Endothelial cell of umbilical vein (primary cell): ENCODE data around the gene SNN. TPM values are rescaled to one million over a fixed set of nuclear protein-coding genes. Genes with fewer than 3 reads are reported as not detected.
A peak's percentile ranks its signal among the peaks of the same experiment; 100 is the strongest.

Experiments used
- BruUV-seq: library from RNA; stranded (reverse); fragments of 400-500 nt; replicated peaks from 2 replicates; lab custom pipeline; 2021; lab: Mats Ljungman, UMichigan
- CTCF ChIA-PET: fragments of 300-600, 350-600 bp; sonication (Branson Sonifier 250); formaldehyde crosslinking; loops from one replicate; lab custom pipeline; 2021; ENCODE audit warnings: antibody characterized with exemption, inconsistent platforms; lab: Charles Lee
- POLR2A ChIA-PET: fragments of 300-600, 350-600 bp; sonication (Branson Sonifier 250); formaldehyde crosslinking; loops from one replicate; lab custom pipeline; 2021; ENCODE audit warnings: antibody characterized with exemption, inconsistent platforms; lab: Charles Lee
- DNase-seq: peaks from one replicate; pipeline ENCODE4 v3.0.0-alpha.2; 2011; ENCODE audit warnings: low read depth, low spot score
- FAIRE-seq: peaks from 2 replicates; lab custom pipeline; 2011; peaks lifted over from hg19 to GRCh38; lab: Jason Lieb, UNC
- H2AFZ ChIP-seq: 2 replicates; pipeline ENCODE4 v1.6.0; 2012; ENCODE audit warnings: low read depth, low read length, control low read depth, inconsistent platforms
- H3K27ac ChIP-seq: 2 replicates; pipeline ENCODE4 v1.5.1; 2011; ENCODE audit warnings: low read depth, mild to moderate bottlenecking, control low read depth, low read length, moderate library complexity; ENCODE audit not compliant: insufficient read depth
- H3K27me3 ChIP-seq, 2 experiments: 2 replicates each; pipeline versions ENCODE4 v1.6.0 to v1.6.1; 2011; ENCODE audit warnings: low read length in 2 of 2, mixed read lengths in 1 of 2; ENCODE audit not compliant: control insufficient read depth in 2 of 2, insufficient read depth in 2 of 2
- H3K36me3 ChIP-seq, 2 experiments: 2 replicates in 1 of 2; 3 replicates in 1 of 2; pipeline ENCODE4 v1.5.1; 2011; ENCODE audit warnings: low read length in 2 of 2, mild to moderate bottlenecking in 1 of 2, moderate library complexity in 1 of 2; ENCODE audit not compliant: control insufficient read depth in 2 of 2, insufficient read depth in 2 of 2; ENCODE audit errors: extremely low read depth in 1 of 2
- H3K4me1 ChIP-seq: 3 replicates; pipeline ENCODE4 v1.5.1; 2011; ENCODE audit warnings: mild to moderate bottlenecking, low read length; ENCODE audit not compliant: control insufficient read depth, insufficient read depth; ENCODE audit errors: extremely low read depth
- H3K4me2 ChIP-seq: 2 replicates; pipeline ENCODE4 v1.6.1; 2011; ENCODE audit warnings: low read length, control low read depth, mixed read lengths; ENCODE audit not compliant: insufficient read depth
- H3K4me3 ChIP-seq, 3 experiments: fragments of 200-600 bp in 1 of 3; sonication (generic), shearing (Covaris generic) in 1 of 3; replicated peaks in 1 of 3; 2 replicates each; pipeline ENCODE4 v1.5.1; 2011 to 2016; ENCODE audit warnings: control low read depth in 3 of 3, low read length in 3 of 3, mild to moderate bottlenecking in 2 of 3, inconsistent platforms in 1 of 3, low read depth in 1 of 3, moderate library complexity in 1 of 3; ENCODE audit not compliant: insufficient read depth in 1 of 3
- H3K79me2 ChIP-seq: 2 replicates; pipeline ENCODE4 v1.6.0; 2012; ENCODE audit warnings: low read length, inconsistent platforms; ENCODE audit not compliant: control insufficient read depth, insufficient read depth
- H3K9ac ChIP-seq: replicated peaks from 2 replicates; pipeline ENCODE3; 2011; ENCODE audit warnings: low read length, control low read depth; ENCODE audit not compliant: insufficient read depth; ENCODE audit errors: extremely low read depth
- H3K9me1 ChIP-seq: replicated peaks from 3 replicates; pipeline ENCODE4 v1.6.0; 2011; ENCODE audit warnings: mild to moderate bottlenecking, low read length; ENCODE audit not compliant: control insufficient read depth, insufficient read depth; ENCODE audit errors: extremely low read depth
- H3K9me3 ChIP-seq: replicated peaks from 2 replicates; pipeline ENCODE4 v1.5.1; 2012; ENCODE audit warnings: low read length, inconsistent platforms; ENCODE audit not compliant: control insufficient read depth, insufficient read depth
- H4K20me1 ChIP-seq: replicated peaks from 2 replicates; pipeline ENCODE3; 2011; ENCODE audit warnings: mild to moderate bottlenecking, low read length; ENCODE audit not compliant: control insufficient read depth, insufficient read depth; ENCODE audit errors: extremely low read depth
- CTCF ChIP-seq, 2 donors: IDR thresholded peaks; 1 replicate in 1 of 2; 2 replicates in 1 of 2; pipeline ENCODE4 v1.5.1; 2011; ENCODE audit warnings: low read length in 2 of 2, mild to moderate bottlenecking in 2 of 2, moderate library complexity in 2 of 2, control low read depth in 1 of 2, inconsistent platforms in 1 of 2, low read depth in 1 of 2; ENCODE audit not compliant: insufficient read depth in 1 of 2; ENCODE audit errors: extremely low read depth in 1 of 2
- EZH2 ChIP-seq: IDR thresholded peaks from 2 replicates; pipeline ENCODE4 v1.6.1; 2012; ENCODE audit warnings: borderline replicate concordance, low read depth, mild to moderate bottlenecking, moderate library complexity, low read length, inconsistent platforms; ENCODE audit not compliant: severe bottlenecking
- FOS ChIP-seq: IDR thresholded peaks from 2 replicates; pipeline ENCODE4 v1.6.1; 2011; ENCODE audit warnings: mild to moderate bottlenecking, low read length, moderate library complexity, borderline replicate concordance; ENCODE audit not compliant: insufficient read depth
- GATA2 ChIP-seq: IDR thresholded peaks from 2 replicates; pipeline ENCODE4 v1.7.0; 2011; ENCODE audit warnings: low read depth, mild to moderate bottlenecking, moderate library complexity, mixed read lengths, low read length; ENCODE audit not compliant: insufficient read length, insufficient read depth
- JUN ChIP-seq: IDR thresholded peaks from 2 replicates; pipeline ENCODE4 v1.6.1; 2011; ENCODE audit warnings: borderline replicate concordance, low read depth; ENCODE audit not compliant: insufficient read length, insufficient read depth
- MAX ChIP-seq: IDR thresholded peaks from 2 replicates; pipeline ENCODE4 v1.6.1; 2011; ENCODE audit not compliant: insufficient read depth, insufficient read length
- MYC ChIP-seq: IDR thresholded peaks from one replicate; pipeline ENCODE4 v1.6.1; 2011; ENCODE audit warnings: mild to moderate bottlenecking, low read depth, low read length
- POLR2A ChIP-seq: IDR thresholded peaks from 2 replicates; pipeline ENCODE4 v1.6.1; 2012; ENCODE audit warnings: low read depth, mild to moderate bottlenecking, control low read depth, low read length
- POLR2AphosphoS5 ChIP-seq: IDR thresholded peaks from 2 replicates; pipeline ENCODE4 v1.6.1; 2012; ENCODE audit warnings: low read depth, mild to moderate bottlenecking, control low read depth, low read length, moderate library complexity; ENCODE audit not compliant: insufficient read depth
- dilution Hi-C: fragments of 300-500 bp; cut with MboI; formaldehyde crosslinking; loops from one replicate; pipeline ENCODE4 v1.15.0; 2019; ENCODE audit warnings: low sequenced_read_pairs; ENCODE audit not compliant: extremely low pct_ligation_motif_present
- intact Hi-C: fragments of 100-400 bp; cut with micrococcal nuclease; formaldehyde crosslinking; loops from one replicate; pipeline ENCODE4 v1.10.0; 2022
- polyA plus RNA-seq, 4 experiments: library from polyadenylated mRNA; depleted of rRNA in 3 of 4; stranded (reverse) in 3 of 4; unstranded in 1 of 4; fragments of >200 nt; gene quantifications; 2 replicates each; pipeline versions ENCODE4 v1.2.1 to v1.2.3, GENCODE V29; 2011 to 2012; ENCODE audit warnings: missing spikeins in 1 of 4
- total RNA-seq: library from RNA; stranded (reverse); gene quantifications from 2 replicates; pipeline ENCODE4 v1.2.3, GENCODE V29; 2021

Gene SNN
- total and polyA plus RNA-seq, 2 donors (not counting 3 experiments of a cell fraction or from before 2014, with no cell fraction given) = 17.7 to 24.1 TPM

- Histone ChIP-seq H3K4me3 (no peak overlapping the region), H3K27me3 (no peaks in the 10 kb centered on the region), H3K4me2 (no peak overlapping the region), H3K9ac (no peak overlapping the region), H3K27ac (no peak overlapping the region), H3K4me1 (no peaks in the 10 kb centered on the region), H3K79me2 (peaks cover 4% of the 10 kb centered on the region), H2AFZ (no peak overlapping the region), H3K9me1 (no peaks in the 10 kb centered on the region), H3K9me3 (no peaks in the 10 kb centered on the region), H4K20me1 (no peaks in the 10 kb centered on the region), H3K36me3 (peaks cover 16 to 18% of the 10 kb centered on the region in 2 experiments)
- no TSS peak for BruUV-seq
- DNase-seq (no peak), FAIRE-seq (peak; percentile 40)
- ChIA-PET POLR2A (no interaction called here), CTCF (interaction anchor here (1.4 to 3.2 kb wide), 2 partner anchors 9 to 25 kb away, joined by 3 to 16 read pairs; no protein-coding TSS in a partner anchor)
- dilution Hi-C loops (no loop called here), intact Hi-C loops (no loop called here)
- TF ChIP-seq CTCF (IDR thresholded peaks at IDR 0.05; ENCODE audit: extremely low read depth in 1 of 2, insufficient read depth in 1 of 2, low read depth in 1 of 2, low read length in 2 of 2) (no peak), JUN (no peak), FOS (no peak), MYC (no peak), EZH2 (no peak), POLR2AphosphoS5 (no peak), POLR2A (no peak), GATA2 (no peak), MAX (no peak)
Measured at GRCh38 chr16:11689031-11689840, 21.0 kb downstream of the SNN start.
